ENCODE data around the gene DDC. TPM values are rescaled to one million over a fixed set of nuclear protein-coding genes. Genes with fewer than 3 reads are reported as not detected.

The DDC gene
- polyA plus RNA-seq, 6 donors from 2014 or later: not detected

DNA sequence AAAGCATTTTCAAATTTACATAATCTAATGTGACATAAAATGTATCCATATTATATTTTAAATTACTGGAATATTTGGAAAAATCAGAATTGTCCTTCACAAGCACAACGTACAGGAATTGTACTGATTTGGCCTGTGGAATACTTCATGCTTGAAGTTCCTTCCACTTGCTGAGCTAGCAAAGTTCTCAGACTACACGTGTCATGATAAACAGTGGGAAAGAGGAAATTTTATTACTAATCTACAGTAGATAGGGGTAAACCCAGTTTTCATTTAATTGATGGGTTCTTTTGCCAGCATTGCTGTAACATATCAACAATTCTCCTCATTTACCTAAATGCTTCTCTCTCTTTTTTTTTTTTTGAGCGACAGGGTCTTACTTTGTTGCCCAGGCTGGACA lies 69.5 kb downstream of the DDC start:
- Mint-ChIP-seq H3K27me3 (peaks cover 27 to 48% (median 34%) of the 10 kb centered on the region in 3 donors), H3K9me3 (no peaks in the 10 kb centered on the region), H3K4me3 (no peak overlapping the region)

DNA sequence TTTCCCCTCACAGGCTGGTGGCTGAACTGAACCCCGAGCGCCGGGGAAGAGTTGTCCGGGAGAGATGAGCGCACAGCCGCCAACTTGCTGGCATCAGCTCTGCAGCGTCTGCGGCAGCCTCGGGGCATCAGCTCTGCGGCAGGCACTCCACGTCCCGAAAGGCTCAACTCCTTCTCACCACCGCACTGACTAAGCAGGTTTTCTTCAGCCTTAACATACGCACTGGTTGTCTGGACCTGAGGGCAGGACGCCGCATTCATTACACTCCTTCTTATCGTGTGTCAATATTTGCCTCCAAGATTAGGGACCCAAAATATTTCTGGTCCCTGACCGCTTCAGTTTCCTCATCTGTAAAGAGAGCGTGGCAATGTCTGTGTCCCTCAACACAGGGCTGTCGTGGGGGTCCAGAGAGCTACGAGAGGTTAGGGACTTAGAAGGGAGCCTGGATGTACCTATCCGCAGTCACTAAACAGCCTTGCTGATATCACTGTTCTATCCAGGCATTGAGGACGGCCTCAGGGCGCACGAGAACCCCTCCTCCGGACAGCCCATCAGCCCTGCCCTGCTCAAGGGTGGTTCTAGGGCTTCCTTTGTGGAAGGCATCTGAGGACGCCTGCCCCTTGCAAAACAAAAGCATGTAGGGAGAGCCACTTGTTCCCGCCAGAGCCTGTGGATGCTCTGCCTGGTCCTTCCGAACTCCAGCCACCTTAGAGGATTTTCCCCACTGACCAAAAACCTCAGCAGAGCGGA lies 72.3 kb downstream of the DDC start:
- H3K4me3 Mint-ChIP-seq: no peak overlapping the region
- ATAC-seq (ENCODE audit: low read depth in 2 of 2) (no peak), DNase-seq (no peak)
- H3K4me1 Mint-ChIP-seq: no peaks in the 10 kb centered on the region
- H3K27ac Mint-ChIP-seq: peak overlapping the region in 1 of 6 donors; percentile 79
- peaks cover 17 to 30% (median 18%) of the 10 kb centered on the region in 3 donors for H3K27me3 Mint-ChIP-seq
- peaks cover 0 to 4% (median 0%) of the 10 kb centered on the region in 7 donors for H3K9me3 Mint-ChIP-seq
- no peaks in the 10 kb centered on the region for H3K36me3 Mint-ChIP-seq

More for the DNA sequence above, 69.5 kb downstream of the DDC start:
- Mint-ChIP-seq H3K36me3 (no peaks in the 10 kb centered on the region), H3K27ac (no peak overlapping the region), H3K4me1 (no peaks in the 10 kb centered on the region)
- ATAC-seq (ENCODE audit: low read depth in 2 of 2) (no peak), DNase-seq (no peak)

- no peaks in the 10 kb centered on the region for H3K36me3 Mint-ChIP-seq
These were observed 73.3 kb downstream of the DDC start for GRCh38 chr7:50491943-50492342.

GRCh38 chr7:50491209-50491608 lies 74.0 kb downstream of the DDC start:
- H3K27ac Mint-ChIP-seq: no peak overlapping the region
- no peaks in the 10 kb centered on the region for H3K36me3 Mint-ChIP-seq
- DNase-seq (no peak), ATAC-seq (ENCODE audit: low read depth in 2 of 2) (no peak)
- no peak overlapping the region for H3K4me3 Mint-ChIP-seq
- peaks cover 5 to 22% (median 7%) of the 10 kb centered on the region in 3 donors for H3K27me3 Mint-ChIP-seq
- no peaks in the 10 kb centered on the region for H3K4me1 Mint-ChIP-seq
- peaks cover 0 to 4% (median 0%) of the 10 kb centered on the region in 7 donors for H3K9me3 Mint-ChIP-seq

More at GRCh38 chr7:50491943-50492342, 73.3 kb downstream of the DDC start:
- no peak overlapping the region for H3K27ac Mint-ChIP-seq
- DNase-seq (no peak), ATAC-seq (ENCODE audit: low read depth in 2 of 2) (no peak)
- peaks cover 0 to 4% (median 0%) of the 10 kb centered on the region in 7 donors for H3K9me3 Mint-ChIP-seq
- H3K4me1 Mint-ChIP-seq: no peaks in the 10 kb centered on the region
- no peak overlapping the region for H3K4me3 Mint-ChIP-seq
- peaks cover 8 to 24% (median 11%) of the 10 kb centered on the region in 3 donors for H3K27me3 Mint-ChIP-seq

GRCh38 chr7:50488379-50488778 lies 76.8 kb downstream of the DDC start:
- H3K27me3 Mint-ChIP-seq: peaks cover 3 to 18% (median 12%) of the 10 kb centered on the region in 3 donors
- no peaks in the 10 kb centered on the region for H3K4me1 Mint-ChIP-seq
- H3K9me3 Mint-ChIP-seq: peaks cover 0 to 4% (median 0%) of the 10 kb centered on the region in 7 donors
- no peaks in the 10 kb centered on the region for H3K36me3 Mint-ChIP-seq
- H3K27ac Mint-ChIP-seq: no peak overlapping the region
- no peak overlapping the region for H3K4me3 Mint-ChIP-seq
- no peak for DNase-seq
- no peak for ATAC-seq (ENCODE audit: low read depth in 2 of 2)

- peaks cover 0 to 8% (median 2%) of the 10 kb centered on the region in 3 donors for H3K27me3 Mint-ChIP-seq
- H3K4me1 Mint-ChIP-seq: no peaks in the 10 kb centered on the region
- H3K9me3 Mint-ChIP-seq: peaks cover 0 to 4% (median 0%) of the 10 kb centered on the region in 7 donors
- DNase-seq: no peak
- ATAC-seq (ENCODE audit: low read depth in 2 of 2): no peak
- H3K27ac Mint-ChIP-seq: peak overlapping the region in 1 of 6 donors; percentile 41
- no peaks in the 10 kb centered on the region for H3K36me3 Mint-ChIP-seq
- H3K4me3 Mint-ChIP-seq: no peak overlapping the region
These were observed 78.7 kb downstream of the DDC start for GRCh38 chr7:50486512-50486911.

DNA sequence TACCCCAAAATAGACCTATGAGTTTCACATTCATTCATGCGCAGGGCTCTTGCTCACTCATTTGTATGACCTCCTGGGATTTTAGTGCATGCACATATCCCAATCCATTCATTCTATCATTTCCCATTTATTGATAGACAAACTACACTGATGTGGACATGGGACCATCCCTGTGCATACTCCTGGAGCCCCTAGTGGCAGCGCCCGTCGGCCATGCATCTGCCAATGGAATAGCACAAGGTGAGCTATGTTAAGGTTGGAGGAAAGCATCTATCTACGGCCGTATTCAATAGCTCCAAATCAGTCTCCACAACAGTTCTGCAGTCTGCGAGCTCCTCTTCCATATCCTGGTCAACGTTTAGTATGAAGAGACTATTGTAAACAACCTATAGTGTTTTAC lies 83.3 kb downstream of the DDC start:
- ATAC-seq (ENCODE audit: low read depth in 2 of 2) (no peak), DNase-seq (no peak)
- H3K4me1 Mint-ChIP-seq: no peaks in the 10 kb centered on the region
- H3K36me3 Mint-ChIP-seq: no peaks in the 10 kb centered on the region
- no peak overlapping the region for H3K4me3 Mint-ChIP-seq
- peaks cover 0 to 7% (median 5%) of the 10 kb centered on the region in 3 donors for H3K27me3 Mint-ChIP-seq
- H3K27ac Mint-ChIP-seq: no peak overlapping the region
- H3K9me3 Mint-ChIP-seq: no peaks in the 10 kb centered on the region

DNA sequence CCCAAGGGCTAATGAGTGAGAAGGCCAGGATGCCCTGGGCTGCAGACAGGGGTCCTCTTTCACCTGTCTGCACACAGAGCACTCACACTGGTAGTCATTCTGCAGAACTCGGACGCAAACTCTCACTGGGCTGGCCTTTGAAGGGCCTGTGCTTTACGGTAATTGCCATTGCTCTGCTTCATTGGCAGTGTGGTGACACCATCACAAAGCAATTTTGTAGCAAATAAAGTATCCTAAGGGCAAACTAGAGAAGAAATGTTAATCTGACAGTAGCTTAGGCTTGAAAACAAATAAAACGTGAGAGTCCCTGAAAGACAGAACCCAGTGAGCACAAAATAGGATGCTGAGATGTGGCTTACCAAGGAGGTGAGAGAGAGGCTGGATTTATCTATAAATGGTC lies 84.4 kb downstream of the DDC start:
- Mint-ChIP-seq H3K9me3 (no peaks in the 10 kb centered on the region), H3K4me1 (no peaks in the 10 kb centered on the region), H3K27ac (no peak overlapping the region), H3K4me3 (no peak overlapping the region), H3K36me3 (no peaks in the 10 kb centered on the region), H3K27me3 (peaks cover 0 to 7% (median 2%) of the 10 kb centered on the region in 3 donors)
- ATAC-seq (ENCODE audit: low read depth in 2 of 2): no peak
- no peak for DNase-seq

DNA sequence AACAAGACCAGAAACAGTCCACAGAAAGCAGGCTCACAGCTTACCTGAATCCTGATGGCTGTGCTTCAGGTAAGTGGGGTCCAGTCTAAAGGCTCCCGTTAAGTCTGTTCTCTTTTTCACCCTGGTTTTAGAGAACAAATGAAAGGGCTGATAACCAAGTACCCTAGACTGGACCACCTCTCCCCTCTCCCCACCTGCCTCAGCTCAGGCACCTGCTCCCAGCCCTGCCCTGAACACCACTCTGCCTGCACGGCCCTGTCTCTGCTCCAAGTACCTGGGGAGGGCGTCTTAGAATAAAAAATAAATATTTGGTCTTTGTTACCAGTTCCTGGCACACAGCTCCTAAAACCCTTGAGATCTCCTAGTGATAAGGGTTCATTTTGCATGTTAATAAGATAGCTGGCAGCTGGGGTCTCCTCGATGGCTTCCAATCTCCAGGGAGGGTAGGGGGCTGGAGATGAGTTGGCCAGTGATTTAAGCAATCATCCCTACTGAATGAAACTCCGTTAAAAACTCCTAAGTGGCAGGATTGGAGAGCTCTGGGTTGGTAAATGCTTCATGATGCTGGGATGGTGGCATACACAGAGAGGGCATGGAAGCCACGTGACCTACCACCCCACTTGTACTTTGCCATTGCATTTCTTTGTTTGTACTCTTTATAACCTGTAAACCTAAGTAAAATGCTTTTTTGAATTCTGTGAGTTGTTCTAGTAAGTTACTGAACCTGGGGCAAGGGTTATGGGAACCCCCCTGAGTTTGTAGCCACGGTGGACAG lies 85.3 kb downstream of the DDC start:
- no peak overlapping the region for H3K27ac Mint-ChIP-seq

GRCh38 chr7:50477640-50478039 lies 87.6 kb downstream of the DDC start:
- H3K4me1 Mint-ChIP-seq: peaks cover 0 to 3% (median 0%) of the 10 kb centered on the region in 3 donors
- no peaks in the 10 kb centered on the region for H3K9me3 Mint-ChIP-seq
- peaks cover 0 to 12% (median 7%) of the 10 kb centered on the region in 3 donors for H3K27me3 Mint-ChIP-seq
- H3K27ac Mint-ChIP-seq: no peak overlapping the region
- DNase-seq (no peak), ATAC-seq (ENCODE audit: low read depth in 2 of 2) (no peak)
- no peak overlapping the region for H3K4me3 Mint-ChIP-seq
- no peaks in the 10 kb centered on the region for H3K36me3 Mint-ChIP-seq

More for the DNA sequence above, 85.3 kb downstream of the DDC start:
- H3K9me3 Mint-ChIP-seq: no peaks in the 10 kb centered on the region
- peaks cover 0 to 7% (median 2%) of the 10 kb centered on the region in 3 donors for H3K27me3 Mint-ChIP-seq
- H3K4me1 Mint-ChIP-seq: no peaks in the 10 kb centered on the region
- no peaks in the 10 kb centered on the region for H3K36me3 Mint-ChIP-seq
- DNase-seq (no peak), ATAC-seq (ENCODE audit: low read depth in 2 of 2) (no peak)
- no peak overlapping the region for H3K4me3 Mint-ChIP-seq

- no peaks in the 10 kb centered on the region for H3K36me3 Mint-ChIP-seq
- ATAC-seq (ENCODE audit: low read depth in 2 of 2) (no peak), DNase-seq (no peak)
- peaks cover 4 to 12% (median 7%) of the 10 kb centered on the region in 3 donors for H3K27me3 Mint-ChIP-seq
- peaks cover 0 to 3% (median 0%) of the 10 kb centered on the region in 3 donors for H3K4me1 Mint-ChIP-seq
- no peak overlapping the region for H3K4me3 Mint-ChIP-seq
- H3K9me3 Mint-ChIP-seq: no peaks in the 10 kb centered on the region
- no peak overlapping the region for H3K27ac Mint-ChIP-seq
These were observed 88.1 kb downstream of the DDC start for GRCh38 chr7:50476953-50477625.

GRCh38 chr7:50475340-50475739 lies 89.9 kb downstream of the DDC start:
- Mint-ChIP-seq H3K4me3 (no peak overlapping the region), H3K27ac (no peak overlapping the region), H3K4me1 (peaks cover 0 to 3% (median 0%) of the 10 kb centered on the region in 3 donors), H3K9me3 (no peaks in the 10 kb centered on the region), H3K36me3 (no peaks in the 10 kb centered on the region), H3K27me3 (peaks cover 6 to 12% (median 7%) of the 10 kb centered on the region in 3 donors)
- DNase-seq (no peak), ATAC-seq (ENCODE audit: low read depth in 2 of 2) (no peak)

- no peak for ATAC-seq (ENCODE audit: low read depth in 2 of 2)
- Mint-ChIP-seq H3K27me3 (peaks cover 6 to 12% (median 7%) of the 10 kb centered on the region in 3 donors), H3K27ac (no peak overlapping the region), H3K9me3 (no peaks in the 10 kb centered on the region), H3K4me3 (no peak overlapping the region), H3K4me1 (peaks cover 0 to 3% (median 0%) of the 10 kb centered on the region in 3 donors), H3K36me3 (no peaks in the 10 kb centered on the region)
- no peak for DNase-seq
These were observed 90.6 kb downstream of the DDC start for GRCh38 chr7:50474382-50475160.

Data from naive B cell (primary cell).